OCI-LY3 (cell line): Measurements from ENCODE around the gene AMOT.

Experiments used
- H2AFZ ChIP-seq: fragments of 200-600, 300-600 bp; shearing (Covaris generic); 2 replicates; pipeline ENCODE4 v1.6.0; 2014; ENCODE audit warnings: antibody characterized with exemption, low read depth, low read length
- H3K27ac ChIP-seq: fragments of 200-600, 300-600 bp; sonication (generic); 2 replicates; pipeline ENCODE4 v1.5.1; 2014; ENCODE audit warnings: mild to moderate bottlenecking, low read length, moderate library complexity, mixed read lengths
- H3K27me3 ChIP-seq: fragments of 200-600, 300-600 bp; sonication (generic); 2 replicates; pipeline ENCODE4 v1.6.1; 2014; ENCODE audit warnings: low read depth, low read length, mixed read lengths
- H3K36me3 ChIP-seq: fragments of 200-600, 300-600 bp; sonication (generic); replicated peaks from 2 replicates; pipeline ENCODE3; 2014; ENCODE audit warnings: low read depth, low read length, mixed read lengths
- H3K4me1 ChIP-seq: fragments of 300-600, 200-600 bp; sonication (generic); 2 replicates; pipeline ENCODE4 v1.6.1; 2014; ENCODE audit warnings: low read length, mixed read lengths
- H3K4me2 ChIP-seq: fragments of 200-600, 300-600 bp; sonication (generic); 2 replicates; pipeline ENCODE4 v1.6.1; 2014; ENCODE audit warnings: low read length, mixed read lengths
- H3K4me3 ChIP-seq: fragments of 300-600, 200-600 bp; sonication (generic); 2 replicates; pipeline ENCODE4 v1.5.1; 2014; ENCODE audit warnings: antibody characterized with exemption, mild to moderate bottlenecking, low read length, moderate library complexity
- H3K79me2 ChIP-seq: fragments of 300-600, 200-600 bp; shearing (Covaris generic); 2 replicates; pipeline ENCODE4 v1.6.1; 2014; ENCODE audit warnings: mild to moderate bottlenecking, low read length, mixed read lengths
- H3K9ac ChIP-seq: fragments of 300-600, 200-600 bp; shearing (Covaris generic); 2 replicates; pipeline ENCODE4 v1.6.0; 2014; ENCODE audit warnings: mild to moderate bottlenecking, low read length, moderate library complexity
- H3K9me3 ChIP-seq: fragments of 200-600, 300-600 bp; shearing (Covaris generic); 2 replicates; pipeline ENCODE4 v1.6.1; 2014; ENCODE audit warnings: low read length, mixed read lengths; ENCODE audit not compliant: insufficient read depth
- H4K20me1 ChIP-seq: fragments of 200-600, 300-600 bp; sonication (generic); 2 replicates; pipeline ENCODE4 v1.6.1; 2016; ENCODE audit warnings: low read length, mixed read lengths; ENCODE audit not compliant: insufficient read depth
- CTCF ChIP-seq: fragments of 200-600, 300-600 bp; sonication (generic); IDR thresholded peaks from 2 replicates; pipeline ENCODE4 v1.5.1; 2014; ENCODE audit warnings: antibody characterized with exemption, low read length, low read depth
- EZH2phosphoT487 ChIP-seq: fragments of 200-600 bp; shearing (Covaris generic); IDR thresholded peaks from 2 replicates; pipeline ENCODE4 v1.6.1; 2018; ENCODE audit warnings: antibody characterized with exemption, mixed run types, low read depth

Gene AMOT

GRCh38 chrX:112808007-112808406, 32.6 kb downstream of the AMOT start:
- Histone ChIP-seq H3K4me1 (no peaks in the 10 kb centered on the region), H3K4me3 (no peak overlapping the region), H3K36me3 (peaks cover 14% of the 10 kb centered on the region), H3K4me2 (no peak overlapping the region), H3K79me2 (no peaks in the 10 kb centered on the region), H3K9ac (no peak overlapping the region), H3K9me3 (no peaks in the 10 kb centered on the region), H3K27ac (no peak overlapping the region), H3K27me3 (no peaks in the 10 kb centered on the region), H4K20me1 (no peaks in the 10 kb centered on the region), H2AFZ (no peak overlapping the region)
- TF ChIP-seq CTCF (no peak), EZH2phosphoT487 (no peak)

DNA sequence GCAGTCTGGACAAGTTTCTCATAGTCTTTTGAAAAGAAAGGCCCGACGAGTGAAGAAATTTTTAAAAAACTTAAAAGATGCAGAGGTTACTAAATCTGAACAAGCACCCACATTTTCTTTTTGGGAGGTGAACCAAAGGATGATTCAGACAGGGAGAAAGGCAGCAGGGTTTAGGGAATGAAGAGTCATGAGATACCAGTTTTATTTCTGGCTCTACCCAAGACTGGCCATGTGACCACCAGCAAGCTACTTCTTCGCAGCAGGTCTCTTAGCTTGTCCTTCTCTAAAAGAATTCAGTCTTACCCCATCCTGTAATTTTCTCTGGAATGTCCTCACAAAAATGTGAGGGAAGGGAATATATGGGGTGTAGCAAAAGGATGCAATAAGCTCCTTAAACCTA, 37.6 kb downstream of the AMOT start:
- no peaks in the 10 kb centered on the region for H3K4me1 ChIP-seq
- H3K36me3 ChIP-seq: peaks cover 24% of the 10 kb centered on the region
- no peak overlapping the region for H3K27ac ChIP-seq
- no peak overlapping the region for H3K4me3 ChIP-seq
- TF ChIP-seq EZH2phosphoT487 (no peak), CTCF (no peak)
- no peak overlapping the region for H3K9ac ChIP-seq
- H3K4me2 ChIP-seq: no peak overlapping the region
- H4K20me1 ChIP-seq: no peaks in the 10 kb centered on the region
- H3K27me3 ChIP-seq: no peaks in the 10 kb centered on the region
- H2AFZ ChIP-seq: no peak overlapping the region
- H3K9me3 ChIP-seq: no peaks in the 10 kb centered on the region
- no peaks in the 10 kb centered on the region for H3K79me2 ChIP-seq

- no peak overlapping the region for H3K27ac ChIP-seq
- no peak overlapping the region for H3K4me2 ChIP-seq
- H3K79me2 ChIP-seq: no peaks in the 10 kb centered on the region
- no peaks in the 10 kb centered on the region for H3K9me3 ChIP-seq
- H3K9ac ChIP-seq: no peak overlapping the region
- no peak overlapping the region for H2AFZ ChIP-seq
- H4K20me1 ChIP-seq: no peaks in the 10 kb centered on the region
- TF ChIP-seq EZH2phosphoT487 (no peak), CTCF (no peak)
- H3K27me3 ChIP-seq: no peaks in the 10 kb centered on the region
- H3K36me3 ChIP-seq: peaks cover 25% of the 10 kb centered on the region
- H3K4me1 ChIP-seq: no peaks in the 10 kb centered on the region
- H3K4me3 ChIP-seq: no peak overlapping the region
These were observed 38.1 kb downstream of the AMOT start for GRCh38 chrX:112802541-112802940.

- Histone ChIP-seq H3K4me3 (no peak overlapping the region), H3K27ac (no peak overlapping the region), H3K9ac (no peak overlapping the region), H3K79me2 (no peaks in the 10 kb centered on the region), H2AFZ (no peak overlapping the region), H3K4me1 (no peaks in the 10 kb centered on the region), H3K36me3 (peaks cover 22% of the 10 kb centered on the region), H4K20me1 (no peaks in the 10 kb centered on the region), H3K4me2 (no peak overlapping the region), H3K9me3 (no peaks in the 10 kb centered on the region), H3K27me3 (no peaks in the 10 kb centered on the region)
- no peak for TF ChIP-seq CTCF
- no peak for TF ChIP-seq EZH2phosphoT487
These were observed 39.5 kb downstream of the AMOT start for GRCh38 chrX:112800971-112801775.
